ENCODE results near the gene MSH5. TPM values are rescaled to one million over a fixed set of nuclear protein-coding genes. Genes with fewer than 3 reads are reported as not detected.

Gene MSH5
- total and polyA plus RNA-seq, 2 of the 13 experiments (the other 11 are each of a cell fraction or from before 2014, with no cell fraction given), result 10.2 to 38.7 TPM

GRCh38 chr6:31702819-31703716, 36.7 kb upstream of the MSH5 start, which contains the start of gene ABHD16A (continued):
- peak; percentile 79; the same call in 1 of the 2 replicates for TF ChIP-seq ELF4 (CRISPR knock-in tag; IDR thresholded peaks at IDR 0.05; ENCODE audit: borderline replicate concordance)
- peak; percentile 90 for TF ChIP-seq ZNF501 (CRISPR knock-in tag; IDR thresholded peaks at IDR 0.05)
- TF ChIP-seq CREB1 (IDR thresholded peaks at IDR 0.05), result peak; percentile 88
- peak; percentile 96 for TF ChIP-seq CREB1 (CRISPR knock-in tag; IDR thresholded peaks at IDR 0.05)
- no peak for TF ChIP-seq SKI (IDR thresholded peaks at IDR 0.05; ENCODE audit: partially characterized antibody)
- TF ChIP-seq TBX3 (IDR thresholded peaks at IDR 0.05; ENCODE audit: borderline replicate concordance), result peak; percentile 87
- no peak for TF ChIP-seq IKZF4 (CRISPR knock-in tag; IDR thresholded peaks at IDR 0.05; ENCODE audit: borderline replicate concordance, low read depth, not compliant biosample characterization)
- TF ChIP-seq KDM3A (CRISPR knock-in tag; IDR thresholded peaks at IDR 0.05; ENCODE audit: low read depth), result peak; percentile 67; the same call in 1 of the 2 replicates
- peak; percentile 92 for TF ChIP-seq PHF8 (CRISPR knock-in tag; IDR thresholded peaks at IDR 0.05)
- peak; percentile 63; the same call in 1 of the 2 replicates for TF ChIP-seq HNF4G (IDR thresholded peaks at IDR 0.05; ENCODE audit: borderline replicate concordance, low read depth, low read length)
- TF ChIP-seq HNF4G (CRISPR knock-in tag; IDR thresholded peaks at IDR 0.05; ENCODE audit: borderline replicate concordance, low read depth), result 0 out of 2 replicates have a peak, but pooled peaks have one; percentile 35
- TF ChIP-seq TGIF2 (CRISPR knock-in tag; IDR thresholded peaks at IDR 0.05), result no peak; the same call in none of the 2 replicates
- peak; percentile 87; the same call in 1 of the 2 replicates for TF ChIP-seq ZHX1 (CRISPR knock-in tag; IDR thresholded peaks at IDR 0.05; ENCODE audit: low read depth)
- 0 out of 2 replicates have a peak, but pooled peaks have one; percentile 27 for TF ChIP-seq NR2F6 (IDR thresholded peaks at IDR 0.05)
- TF ChIP-seq NR2F6 (CRISPR knock-in tag; IDR thresholded peaks at IDR 0.05), result 0 out of 2 replicates have a peak, but pooled peaks have one; percentile 8
- no peak for TF ChIP-seq HMGA1 (CRISPR knock-in tag; conservative IDR thresholded peaks at IDR 0.05)
- peak; percentile 84 for TF ChIP-seq KMT2B (CRISPR knock-in tag; IDR thresholded peaks at IDR 0.05)
- TF ChIP-seq NFIC (IDR thresholded peaks at IDR 0.05; ENCODE audit: low read length), result no peak; the same call in 1 of the 2 replicates
- TF ChIP-seq KIAA2018 (CRISPR knock-in tag; IDR thresholded peaks at IDR 0.05; ENCODE audit: borderline replicate concordance), result no peak

Measured in HepG2 (cell line).